ENCODE data around the gene CELF4. TPM values are rescaled to one million over a fixed set of nuclear protein-coding genes. Genes with fewer than 3 reads are reported as not detected.
A peak's percentile ranks its signal among the peaks of the same experiment; 100 is the strongest.

CELF4 gene
- total and polyA plus RNA-seq, 2 donors (not counting 3 experiments of a cell fraction or from before 2014, with no cell fraction given), result not detected

- Histone ChIP-seq H3K27ac (ENCODE audit: insufficient read depth, low read depth, low read length) (no peak overlapping the region), H3K4me2 (ENCODE audit: insufficient read depth, low read length) (no peak overlapping the region), H4K20me1 (replicated peaks; ENCODE audit: control insufficient read depth, extremely low read depth, insufficient read depth, low read length) (no peaks in the 10 kb centered on the region), H2AFZ (ENCODE audit: low read depth, low read length) (no peak overlapping the region), H3K4me3 (replicated peaks in 1 of 3; ENCODE audit: insufficient read depth in 1 of 3, low read depth in 1 of 3, low read length in 3 of 3) (no peak overlapping the region), H3K4me1 (ENCODE audit: control insufficient read depth, extremely low read depth, insufficient read depth, low read length) (no peaks in the 10 kb centered on the region), H3K36me3 (ENCODE audit: control insufficient read depth in 2 of 2, extremely low read depth in 1 of 2, insufficient read depth in 2 of 2, low read length in 2 of 2) (no peaks in the 10 kb centered on the region), H3K79me2 (ENCODE audit: control insufficient read depth, insufficient read depth, low read length) (no peaks in the 10 kb centered on the region), H3K9ac (replicated peaks; ENCODE audit: extremely low read depth, insufficient read depth, low read length) (no peak overlapping the region), H3K27me3 (ENCODE audit: control insufficient read depth in 2 of 2, insufficient read depth in 2 of 2, low read length in 2 of 2) (no peaks in the 10 kb centered on the region), H3K9me3 (replicated peaks; ENCODE audit: control insufficient read depth, insufficient read depth, low read length) (no peaks in the 10 kb centered on the region), H3K9me1 (replicated peaks; ENCODE audit: control insufficient read depth, extremely low read depth, insufficient read depth, low read length) (no peaks in the 10 kb centered on the region)
- intact Hi-C loops (cut with micrococcal nuclease) (no loop called here), dilution Hi-C loops (cut with MboI; ENCODE audit: extremely low pct_ligation_motif_present, low sequenced_read_pairs) (no loop called here)
- POLR2A ChIA-PET, result no interaction called here
- CTCF ChIA-PET, result no interaction called here
- DNase-seq (ENCODE audit: low read depth, low spot score), result no peak
- no TSS peak for BruUV-seq (replicated peaks)
- FAIRE-seq, result no peak
- no peak for TF ChIP-seq MYC (IDR thresholded peaks at IDR 0.05; ENCODE audit: low read depth, low read length)
- TF ChIP-seq, protein P1, sequence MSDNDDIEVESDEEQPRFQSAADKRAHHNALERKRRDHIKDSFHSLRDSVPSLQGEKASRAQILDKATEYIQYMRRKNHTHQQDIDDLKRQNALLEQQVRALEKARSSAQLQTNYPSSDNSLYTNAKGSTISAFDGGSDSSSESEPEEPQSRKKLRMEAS (IDR thresholded peaks at IDR 0.05; ENCODE audit: insufficient read depth, insufficient read length), result no peak
- TF ChIP-seq GATA2 (IDR thresholded peaks at IDR 0.05; ENCODE audit: insufficient read depth, insufficient read length, low read depth, low read length), result no peak
- TF ChIP-seq FOS (IDR thresholded peaks at IDR 0.05; ENCODE audit: borderline replicate concordance, insufficient read depth, low read length), result no peak
- TF ChIP-seq CTCF (IDR thresholded peaks at IDR 0.05; ENCODE audit: extremely low read depth in 1 of 2, insufficient read depth in 1 of 2, low read depth in 1 of 2, low read length in 2 of 2), result peak; percentile 14 to 28
Observed at GRCh38 chr18:37282386-37283037, 283.1 kb downstream of the CELF4 start.
